ENCODE data around the gene DNAJB1.

DNA sequence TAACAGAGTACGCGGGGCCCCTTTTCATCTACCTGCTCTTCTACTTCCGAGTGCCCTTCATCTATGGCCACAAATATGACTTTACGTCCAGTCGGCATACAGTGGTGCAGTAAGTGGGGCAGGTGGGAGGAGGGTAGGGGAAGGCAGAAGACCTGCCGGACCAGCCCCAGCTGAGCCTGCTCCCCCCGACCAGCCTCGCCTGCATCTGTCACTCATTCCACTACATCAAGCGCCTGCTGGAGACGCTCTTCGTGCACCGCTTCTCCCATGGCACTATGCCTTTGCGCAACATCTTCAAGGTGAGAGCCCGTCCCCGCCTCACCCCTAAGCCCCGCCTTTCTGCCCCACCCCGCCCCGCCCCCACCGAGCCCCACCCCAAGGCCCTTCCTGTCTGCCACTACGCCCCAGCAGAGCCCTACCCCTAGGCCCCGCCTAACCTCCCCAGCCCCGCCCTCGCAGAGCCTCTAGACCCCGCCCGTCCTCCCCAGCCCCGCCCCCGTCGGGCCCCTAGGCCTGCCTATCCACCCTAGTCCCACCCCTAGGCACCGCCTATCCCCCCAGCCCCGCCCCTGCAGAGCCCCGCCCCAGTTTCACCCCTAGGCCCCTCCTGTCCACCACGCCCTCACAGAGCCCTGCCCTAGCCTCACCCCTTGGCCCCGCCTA lies 45.9 kb upstream of the DNAJB1 start:
- TF ChIP-seq POLR2A (IDR thresholded peaks at IDR 0.05; ENCODE audit: low read depth, low read length): no peak
- no peak for TF ChIP-seq POLR2AphosphoS5 (IDR thresholded peaks at IDR 0.05; ENCODE audit: low read depth, low read length)
- TF ChIP-seq PAX5 (IDR thresholded peaks at IDR 0.05; ENCODE audit: insufficient read depth, low read length, severe bottlenecking): no peak

All from GM12891 (cell line).